Fibroblast of peridontal ligament (primary cell): Measurements from ENCODE around the gene POLR1H.

Source experiments
- DNase-seq: peaks from one replicate; pipeline ENCODE4 v3.0.0-alpha.2; 2010; ENCODE audit errors: extremely low read depth

POLR1H gene

DNA sequence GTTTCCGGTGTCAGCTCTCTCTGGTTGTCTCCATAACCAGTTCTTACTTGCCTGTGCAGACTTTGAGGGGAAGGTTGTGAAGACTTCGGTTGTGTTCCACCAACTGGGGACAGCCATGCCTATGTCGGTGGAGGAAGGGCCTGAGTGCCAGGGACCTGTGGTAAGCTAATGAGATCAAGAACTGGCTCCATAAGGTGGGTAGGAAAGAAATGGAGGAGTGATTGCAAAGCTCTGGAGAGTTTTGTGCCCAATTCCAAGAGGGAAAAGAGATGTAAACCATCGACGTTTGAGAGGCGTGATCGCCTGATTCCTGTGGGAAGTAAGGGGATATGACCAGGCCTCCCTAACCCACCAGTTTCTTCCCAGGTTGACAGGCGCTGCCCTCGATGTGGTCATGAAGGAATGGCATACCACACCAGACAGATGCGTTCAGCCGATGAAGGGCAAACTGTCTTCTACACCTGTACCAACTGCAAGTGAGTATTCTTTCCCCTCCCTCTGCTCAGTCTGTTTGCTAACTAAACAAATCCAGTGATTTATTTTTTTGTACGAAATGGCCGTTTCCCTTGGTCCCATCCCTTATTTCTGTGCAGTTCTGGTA lies 893 bp downstream of the POLR1H start:
- DNase-seq = peak; percentile 27

DNA sequence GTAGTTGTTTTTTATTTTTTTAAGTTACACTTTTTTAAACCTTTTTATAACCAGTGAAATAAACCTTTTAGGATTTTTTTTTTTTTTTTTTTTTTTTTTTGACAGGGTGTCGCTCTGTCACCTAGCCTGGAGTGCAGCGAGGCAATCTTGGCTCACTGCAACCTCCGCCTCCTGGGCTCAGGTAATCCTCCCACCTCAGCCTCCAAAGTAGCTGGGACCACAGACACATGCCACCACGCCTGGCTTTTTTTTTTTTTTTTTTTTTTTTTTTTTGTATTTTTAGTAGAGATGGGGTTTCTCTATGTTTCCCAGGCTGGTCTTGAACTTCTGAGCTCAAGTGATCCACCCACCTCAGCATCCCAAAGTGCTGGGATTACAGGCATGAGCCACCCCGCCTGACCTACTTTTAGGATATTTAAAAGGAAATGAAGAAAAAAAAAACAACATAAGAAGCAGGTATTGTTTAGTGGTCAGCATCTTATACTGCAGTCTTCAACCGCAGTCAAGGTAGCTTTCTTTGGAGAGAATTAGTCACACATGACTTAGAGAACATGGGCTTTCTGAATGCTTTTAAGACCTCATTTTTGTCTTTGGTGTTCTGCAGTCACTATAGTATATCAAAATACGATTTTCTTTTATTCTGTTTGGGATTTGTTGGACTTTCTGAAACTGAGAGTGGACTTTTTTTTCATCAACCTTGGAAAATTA lies 1.6 kb downstream of the POLR1H start:
- DNase-seq = no peak

- DNase-seq = no peak
Measured at GRCh38 chr6:30063315-30063714, 2.2 kb downstream of the POLR1H start.

- no peak for DNase-seq
Measured at GRCh38 chr6:30066082-30066481, 5.0 kb downstream of the POLR1H start.

GRCh38 chr6:30066577-30067459 lies 5.8 kb downstream of the POLR1H start, which contains the start of gene PPP1R11:
PPP1R11 (plus strand) TSS chr6:30067198; CDS start chr6:30067411, 213 bp downstream.
- peak; percentile 99 for DNase-seq

DNA sequence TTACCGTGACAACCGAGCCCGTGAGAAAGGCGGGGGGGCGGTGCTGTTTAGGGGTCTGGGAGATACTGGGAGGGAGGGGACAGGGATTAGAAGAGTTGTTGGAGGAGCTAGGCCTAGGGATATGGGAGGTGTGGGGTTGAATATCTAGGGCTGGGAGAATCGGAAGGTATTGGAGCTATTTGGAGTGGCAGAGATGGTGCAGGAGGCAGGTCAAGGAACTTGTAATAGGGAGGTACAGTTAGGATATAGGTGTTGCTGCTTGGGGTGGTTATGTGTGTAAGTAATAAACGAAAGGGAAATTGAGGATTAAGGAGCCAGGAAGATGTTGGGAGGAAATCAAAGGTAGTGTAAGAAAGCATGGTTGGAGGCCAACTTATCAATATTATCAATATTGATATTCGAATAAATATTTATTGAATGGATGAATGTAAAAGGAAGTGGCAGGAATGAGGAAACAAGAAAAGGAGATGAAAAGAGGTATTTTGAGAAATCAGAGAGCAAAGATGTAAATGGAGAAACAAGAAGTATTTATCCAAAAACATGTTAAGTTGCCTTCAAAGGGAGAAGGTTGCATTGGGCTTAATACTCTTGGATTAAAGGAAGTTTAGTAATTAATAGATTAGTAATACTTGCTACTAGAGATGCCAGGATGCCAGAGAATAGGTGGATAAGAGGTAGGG lies 6.5 kb downstream of the POLR1H start:
- no peak for DNase-seq

DNA sequence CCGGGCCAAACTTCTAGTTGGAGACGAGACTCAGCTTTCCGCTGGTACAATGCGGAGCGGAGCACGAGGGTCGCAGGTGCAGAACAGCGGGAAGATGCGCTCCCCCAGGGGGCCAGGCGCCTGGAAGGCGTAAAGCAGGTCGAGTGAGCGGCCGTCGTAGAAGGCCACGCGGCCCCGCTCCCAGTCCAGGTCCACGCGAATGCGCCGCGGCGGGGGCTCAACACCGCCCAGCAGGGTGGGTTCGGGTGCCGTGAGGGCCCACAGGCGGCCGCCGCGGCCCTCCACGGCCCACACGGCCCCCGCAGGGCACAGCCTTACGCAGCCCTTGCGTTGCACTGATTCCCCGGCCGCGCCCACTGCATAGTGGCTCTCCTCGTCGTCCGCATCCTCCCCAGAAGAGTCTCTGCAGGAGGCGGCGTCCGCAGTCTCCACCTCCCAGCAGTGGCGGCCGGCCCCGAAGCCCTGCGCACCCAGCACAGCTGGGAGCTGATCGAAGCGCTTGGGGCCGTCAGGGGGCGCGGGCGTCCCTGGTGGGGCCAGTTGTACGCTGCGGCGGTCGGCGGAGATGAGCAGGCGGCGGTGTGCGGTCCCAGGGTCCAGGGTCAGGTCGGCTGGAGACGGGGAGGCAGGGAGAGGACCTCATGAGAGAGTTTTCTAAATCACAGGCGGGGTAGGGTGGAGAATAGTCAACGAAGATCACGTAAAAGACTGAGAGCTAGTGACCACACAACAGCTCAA lies 10.2 kb downstream of the POLR1H start:
- no peak for DNase-seq

DNA sequence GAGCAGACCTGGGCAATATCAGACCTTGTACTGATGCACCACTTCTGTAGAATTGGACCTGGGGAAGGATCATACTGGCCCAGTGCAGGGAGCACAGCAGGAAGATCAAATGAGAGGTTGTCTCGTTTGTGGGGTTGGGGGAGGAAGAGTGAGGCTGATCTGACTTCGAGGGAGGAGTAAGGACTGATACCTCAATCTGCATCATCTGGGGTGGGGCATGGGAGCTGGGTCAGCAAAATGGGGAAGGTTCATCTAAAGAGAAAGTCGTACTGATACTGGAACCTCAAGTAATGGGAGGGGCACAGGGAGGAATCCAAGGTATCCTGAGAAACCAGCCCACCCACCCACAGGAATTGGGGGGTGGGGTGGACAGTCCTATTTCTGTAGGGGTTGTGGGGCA lies 10.8 kb downstream of the POLR1H start:
- DNase-seq = no peak

DNA sequence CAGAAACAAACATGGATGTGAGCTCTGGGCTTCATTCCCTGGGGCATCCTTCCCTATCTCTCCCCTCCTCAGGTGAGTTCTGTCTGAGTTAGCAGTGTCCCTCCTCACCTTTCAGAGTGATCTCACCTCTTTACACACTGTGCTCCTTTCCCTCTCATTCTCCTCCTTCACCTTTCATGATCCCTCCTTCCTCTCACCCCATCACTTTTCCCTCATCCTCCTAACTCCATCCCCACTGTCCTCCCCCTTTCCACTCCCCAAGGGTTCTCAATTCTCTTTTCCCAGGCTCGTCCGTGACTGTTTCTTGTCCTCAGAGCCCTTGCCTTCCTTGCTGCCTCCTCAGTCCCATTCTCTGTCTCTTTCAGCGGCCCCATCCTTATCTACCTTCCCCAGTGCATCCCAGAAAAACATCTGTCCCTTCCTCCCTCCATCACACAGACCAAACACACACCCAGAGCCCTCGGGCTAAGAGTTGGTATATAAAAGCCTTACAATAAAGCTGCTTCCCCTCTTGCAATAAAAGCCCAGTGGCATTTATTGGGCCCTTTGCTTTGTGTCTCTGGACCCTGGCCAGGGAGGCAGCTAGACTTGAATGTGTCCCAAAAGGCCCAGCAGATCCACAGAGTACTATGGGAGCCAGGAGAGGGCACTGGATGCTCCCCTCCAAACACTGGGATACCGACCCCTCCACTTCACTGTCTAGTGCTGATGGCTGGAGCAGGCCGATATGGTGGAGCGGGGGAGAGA lies 12.6 kb downstream of the POLR1H start:
- no peak for DNase-seq

GRCh38 chr6:30074331-30075093 lies 13.4 kb downstream of the POLR1H start:
- DNase-seq = no peak

DNA sequence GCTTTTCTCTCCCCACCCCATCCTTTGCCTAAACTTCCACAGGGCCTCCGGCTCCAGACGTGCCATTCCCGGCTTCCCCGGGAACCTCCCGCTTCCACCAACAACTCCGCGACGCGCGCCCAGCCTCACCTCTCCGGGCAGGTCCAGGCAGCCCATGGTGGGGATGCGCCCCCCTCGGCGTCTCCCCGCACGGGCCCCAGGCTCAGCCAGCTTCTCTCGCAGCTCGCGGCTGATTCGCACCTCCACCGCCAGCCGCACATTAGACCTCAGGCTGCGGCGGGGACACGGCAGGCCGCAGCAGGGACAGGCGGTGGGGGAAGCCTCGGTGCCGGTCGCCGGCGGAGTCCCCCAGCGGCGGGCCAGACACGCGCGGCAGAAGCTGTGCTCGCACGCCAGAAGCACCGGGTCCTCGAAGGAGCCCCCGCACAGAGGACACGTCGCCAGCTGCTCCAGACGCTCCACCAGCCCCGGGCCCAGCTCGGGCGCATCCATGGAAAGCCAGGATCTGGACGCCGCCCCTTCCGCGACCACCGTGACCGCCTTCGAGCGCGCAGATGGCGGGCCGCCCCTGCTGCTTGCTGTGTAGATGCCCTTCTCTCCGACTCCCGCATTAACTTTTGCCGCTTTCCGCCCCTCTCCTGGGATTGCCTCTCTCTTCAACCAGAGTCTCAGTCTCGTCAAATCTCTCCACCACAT lies 14.2 kb downstream of the POLR1H start, which contains the start of gene RNF39:
RNF39 (minus strand) TSS at position 676 of the 696 bp plus-strand sequence; CDS start at position 492, 184 bp downstream.
- no peak for DNase-seq

DNA sequence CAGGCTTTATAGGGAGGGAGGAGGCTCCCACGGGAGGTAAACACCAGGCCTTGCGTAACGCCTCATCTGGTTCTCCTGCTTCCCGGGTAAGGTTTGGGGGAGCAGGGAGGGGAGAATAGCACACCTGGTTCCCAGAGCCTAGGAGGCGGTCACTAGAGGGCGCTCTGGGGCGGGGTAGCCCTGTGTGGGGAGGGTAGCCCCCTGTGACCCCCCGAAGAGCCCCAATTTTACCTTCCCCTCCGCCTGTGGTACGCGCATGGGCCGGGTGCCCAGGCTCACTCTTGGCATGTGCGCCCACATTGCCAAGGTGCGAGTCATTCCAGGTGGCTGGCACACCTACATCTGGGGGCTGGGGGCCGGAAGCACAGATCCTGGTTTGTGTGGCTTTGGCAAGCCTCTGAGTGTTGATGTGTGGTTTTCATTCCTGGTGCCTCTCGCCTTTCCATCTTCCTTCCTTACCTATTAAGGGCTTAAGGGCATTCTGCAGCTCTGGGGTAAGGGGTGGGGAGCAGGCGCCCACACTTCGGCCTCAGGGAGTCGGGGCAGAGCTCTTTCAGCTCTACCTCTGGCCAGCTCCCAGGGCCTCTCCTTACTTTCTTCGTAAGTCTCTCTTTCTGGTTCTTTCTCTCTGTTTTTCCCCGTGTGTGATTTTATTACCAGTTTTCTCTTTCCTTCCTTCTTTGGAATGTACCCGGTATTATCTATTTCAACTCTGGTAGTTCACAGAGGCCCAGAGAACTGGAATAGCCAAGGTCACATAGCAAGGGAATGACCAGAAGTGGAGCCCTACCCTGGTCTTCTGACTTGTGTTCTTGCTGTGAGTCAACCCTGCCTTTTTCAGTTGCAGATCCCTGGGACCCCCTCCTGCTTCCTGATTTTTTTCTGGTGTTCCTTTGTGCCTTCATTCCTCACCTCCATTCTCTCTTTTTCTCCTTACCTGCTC lies 15.0 kb downstream of the POLR1H start:
- no peak for DNase-seq

- no peak for DNase-seq
Measured at GRCh38 chr6:30077218-30077617, 16.2 kb downstream of the POLR1H start.

- DNase-seq = no peak
Measured at GRCh38 chr6:30087876-30088275, 26.8 kb downstream of the POLR1H start.

GRCh38 chr6:30091577-30092381 lies 30.7 kb downstream of the POLR1H start:
- DNase-seq = peak; percentile 63

- no peak for DNase-seq
Measured at GRCh38 chr6:30092852-30093543, 31.9 kb downstream of the POLR1H start.
